Fibroblast of mammary gland (primary cell): ENCODE measurements around the gene FMN1.
A peak's percentile ranks its signal among the peaks of the same experiment; 100 is the strongest.

Source experiments
- DNase-seq: peaks from one replicate; pipeline ENCODE4 v3.0.0-alpha.2; 2010; ENCODE audit warnings: low read depth
- H3K4me3 ChIP-seq: 2 replicates; pipeline ENCODE4 v1.5.1; 2011; ENCODE audit warnings: low read depth, mild to moderate bottlenecking, low read length, moderate library complexity; ENCODE audit not compliant: control insufficient read depth
- TF ChIP-seq, protein P1 (sequence below): conservative IDR thresholded peaks from 2 replicates; pipeline ENCODE4 v1.5.1; 2011; ENCODE audit warnings: low read depth, low read length, inconsistent platforms; ENCODE audit not compliant: control insufficient read depth, insufficient read depth

Gene FMN1

GRCh38 chr15:32946210-32946609, 248.3 kb downstream of the FMN1 start:
- H3K4me3 ChIP-seq, result no peak overlapping the region
- TF ChIP-seq, protein P1, sequence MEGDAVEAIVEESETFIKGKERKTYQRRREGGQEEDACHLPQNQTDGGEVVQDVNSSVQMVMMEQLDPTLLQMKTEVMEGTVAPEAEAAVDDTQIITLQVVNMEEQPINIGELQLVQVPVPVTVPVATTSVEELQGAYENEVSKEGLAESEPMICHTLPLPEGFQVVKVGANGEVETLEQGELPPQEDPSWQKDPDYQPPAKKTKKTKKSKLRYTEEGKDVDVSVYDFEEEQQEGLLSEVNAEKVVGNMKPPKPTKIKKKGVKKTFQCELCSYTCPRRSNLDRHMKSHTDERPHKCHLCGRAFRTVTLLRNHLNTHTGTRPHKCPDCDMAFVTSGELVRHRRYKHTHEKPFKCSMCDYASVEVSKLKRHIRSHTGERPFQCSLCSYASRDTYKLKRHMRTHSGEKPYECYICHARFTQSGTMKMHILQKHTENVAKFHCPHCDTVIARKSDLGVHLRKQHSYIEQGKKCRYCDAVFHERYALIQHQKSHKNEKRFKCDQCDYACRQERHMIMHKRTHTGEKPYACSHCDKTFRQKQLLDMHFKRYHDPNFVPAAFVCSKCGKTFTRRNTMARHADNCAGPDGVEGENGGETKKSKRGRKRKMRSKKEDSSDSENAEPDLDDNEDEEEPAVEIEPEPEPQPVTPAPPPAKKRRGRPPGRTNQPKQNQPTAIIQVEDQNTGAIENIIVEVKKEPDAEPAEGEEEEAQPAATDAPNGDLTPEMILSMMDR, result no peak
- no peak for DNase-seq

- TF ChIP-seq, protein P1, result no peak
- DNase-seq, result no peak
- H3K4me3 ChIP-seq, result no peak overlapping the region
These were observed 250.1 kb downstream of the FMN1 start for GRCh38 chr15:32944431-32944830.

GRCh38 chr15:32943711-32944110, 250.8 kb downstream of the FMN1 start:
- H3K4me3 ChIP-seq, result no peak overlapping the region
- DNase-seq, result peak; percentile 28
- TF ChIP-seq, protein P1, result no peak

DNA sequence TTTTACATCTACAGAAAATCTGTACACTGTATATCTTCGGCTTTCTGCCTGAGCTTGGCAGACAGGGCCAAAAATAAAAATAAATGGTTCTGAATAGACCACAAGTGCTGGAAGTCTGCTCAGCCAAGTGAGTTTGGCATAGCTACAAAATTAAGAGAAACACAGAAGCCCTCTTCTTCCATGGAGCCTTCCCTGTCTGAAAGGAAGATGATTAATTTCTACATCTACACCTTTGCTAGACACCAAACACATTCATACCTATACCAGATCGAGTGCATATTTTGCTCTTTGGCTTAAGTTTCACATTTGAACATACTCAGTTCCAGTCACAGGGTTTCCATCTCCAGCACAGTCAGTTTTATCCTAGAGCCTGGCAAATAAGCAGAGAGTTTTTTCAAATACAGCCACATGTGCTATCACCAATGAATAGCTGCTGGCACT, 252.1 kb downstream of the FMN1 start:
- TF ChIP-seq, protein P1, result no peak
- no peak for DNase-seq

DNA sequence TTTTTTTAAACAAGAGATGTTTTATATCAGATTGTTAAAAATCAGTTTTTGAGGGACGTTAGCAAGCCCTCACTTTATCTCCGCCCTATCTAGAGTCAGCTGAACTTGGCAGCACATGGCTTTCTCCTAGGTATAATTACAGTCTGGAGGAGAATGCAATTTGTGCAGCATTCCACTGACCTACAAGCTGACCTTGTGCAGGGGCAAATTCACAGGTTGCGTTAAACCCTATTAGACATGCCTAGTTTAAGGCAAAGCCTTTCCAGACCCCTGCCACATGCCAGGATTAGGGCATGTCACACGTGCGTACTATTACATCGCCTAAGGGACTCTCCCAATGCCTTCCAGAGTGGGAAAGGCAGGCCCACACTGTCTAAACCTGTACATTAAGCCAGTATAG, 252.7 kb downstream of the FMN1 start:
- H3K4me3 ChIP-seq, result no peak overlapping the region
- no peak for DNase-seq
- TF ChIP-seq, protein P1, result no peak

More for the DNA sequence above, 252.1 kb downstream of the FMN1 start:
- no peak overlapping the region for H3K4me3 ChIP-seq

- TF ChIP-seq, protein P1, result no peak
- H3K4me3 ChIP-seq, result no peak overlapping the region
- no peak for DNase-seq
These were observed 257.5 kb downstream of the FMN1 start for GRCh38 chr15:32936976-32937375.
